GM12878 (cell line): ENCODE results near the gene NKD1. TPM values are rescaled to one million over a fixed set of nuclear protein-coding genes. Genes with fewer than 3 reads are reported as not detected.
A peak's percentile ranks its signal among the peaks of the same experiment; 100 is the strongest.

Source experiments
- ATAC-seq: fragments of 200-7000 bp; cut with Tn5 transposase; 3 replicates; pipeline ENCODE4 v1.9.1; 2020; ENCODE audit warnings: mild to moderate bottlenecking, moderate library complexity
- BruUV-seq: library from RNA; stranded (reverse); fragments of 400-500 nt; replicated peaks from 2 replicates; lab custom pipeline; 2021; lab: Mats Ljungman, UMichigan
- CTCF ChIA-PET: fragments of 300-600 bp; sonication (Branson Sonifier 250); formaldehyde crosslinking; extraction: SDS; loops from one replicate; lab custom pipeline; 2021; ENCODE audit warnings: inconsistent platforms; lab: Yijun Ruan, JAX
- POLR2A ChIA-PET: fragments of 350-600 bp; formaldehyde crosslinking; extraction: SDS; loops from one replicate; lab custom pipeline; 2021; ENCODE audit warnings: inconsistent platforms; lab: Charles Lee
- RAD21 ChIA-PET: fragments of 300-600 bp; sonication (Branson Sonifier 250); formaldehyde crosslinking; loops from one replicate; lab custom pipeline; 2023; ENCODE audit warnings: antibody characterized with exemption; ENCODE audit not compliant: unreplicated experiment; lab: Charles Lee
- SMC1A ChIA-PET: fragments of 300-600 bp; sonication (Branson Sonifier 250); formaldehyde crosslinking; loops from one replicate; lab custom pipeline; 2023; ENCODE audit not compliant: unreplicated experiment, uncharacterized antibody; lab: Charles Lee
- DNase-seq: peaks from one replicate; pipeline ENCODE4 v3.0.0-alpha.2; 2011; ENCODE audit warnings: low read depth, low spot score
- FAIRE-seq: peaks from 3 replicates; lab custom pipeline; 2011; peaks lifted over from hg19 to GRCh38; lab: Jason Lieb, UNC
- H2AFZ ChIP-seq: 2 replicates; pipeline ENCODE4 v1.6.0; 2011; ENCODE audit warnings: low read depth, low read length, control low read depth; ENCODE audit not compliant: control insufficient read depth
- H3K27ac ChIP-seq: 2 replicates; pipeline ENCODE4 v1.5.1; 2011; ENCODE audit warnings: control low read depth; ENCODE audit not compliant: control insufficient read depth, insufficient read depth
- H3K27me3 ChIP-seq, 2 experiments: replicated peaks in 1 of 2; 2 replicates each; pipeline versions ENCODE4 v1.6.0 to v1.6.1; 2011; ENCODE audit warnings: low read length in 1 of 2; ENCODE audit not compliant: control insufficient read depth in 2 of 2, insufficient read depth in 2 of 2
- H3K36me3 ChIP-seq, 2 experiments: 2 replicates each; pipeline ENCODE4 v1.5.1; 2011; ENCODE audit warnings: low read length in 1 of 2; ENCODE audit not compliant: control insufficient read depth in 2 of 2, insufficient read depth in 2 of 2
- H3K4me1 ChIP-seq: 2 replicates; pipeline ENCODE4 v1.6.1; 2011; ENCODE audit warnings: mild to moderate bottlenecking, low read length, moderate library complexity, mixed read lengths; ENCODE audit not compliant: control insufficient read depth, insufficient read depth
- H3K4me2 ChIP-seq: 2 replicates; pipeline ENCODE4 v1.6.0; 2011; ENCODE audit warnings: control low read depth; ENCODE audit not compliant: control insufficient read depth, insufficient read depth
- H3K4me3 ChIP-seq: fragments of 200-600 bp; sonication (generic); 2 replicates; pipeline ENCODE4 v1.5.1; 2016
- H3K79me2 ChIP-seq: 2 replicates; pipeline ENCODE4 v1.6.0; 2011; ENCODE audit warnings: low read length; ENCODE audit not compliant: control insufficient read depth, insufficient read depth
- H3K9ac ChIP-seq: 2 replicates; pipeline ENCODE4 v1.8.0; 2011; ENCODE audit warnings: low read length, control low read depth, mixed read lengths; ENCODE audit not compliant: control insufficient read depth, insufficient read depth
- H3K9me3 ChIP-seq: replicated peaks from 3 replicates; pipeline ENCODE4 v1.5.1; 2011; ENCODE audit warnings: mild to moderate bottlenecking, low read length; ENCODE audit not compliant: control insufficient read depth, insufficient read depth
- H4K20me1 ChIP-seq: 2 replicates; pipeline ENCODE4 v1.6.0; 2011; ENCODE audit not compliant: control insufficient read depth, insufficient read depth
- CHD2 ChIP-seq: IDR thresholded peaks from 2 replicates; pipeline ENCODE4 v1.6.1; 2011; ENCODE audit warnings: low read depth, low read length, improper control_type of control experiment, borderline replicate concordance
- EED ChIP-seq: sonication (generic); IDR thresholded peaks from 2 replicates; pipeline ENCODE4 v1.6.1; 2016; ENCODE audit warnings: antibody characterized with exemption, low read depth
- EZH2 ChIP-seq: IDR thresholded peaks from 2 replicates; pipeline ENCODE4 v1.6.1; 2012; ENCODE audit warnings: low read depth, mild to moderate bottlenecking, control low read depth, inconsistent platforms, low read length, borderline replicate concordance; ENCODE audit not compliant: control insufficient read depth
- FOXK2 ChIP-seq: fragments of 450-650 bp; IDR thresholded peaks from 2 replicates; pipeline ENCODE4 v1.6.1; 2017; ENCODE audit warnings: mild to moderate bottlenecking, moderate library complexity
- HDGF ChIP-seq: fragments of 450-650 bp; IDR thresholded peaks from 2 replicates; pipeline ENCODE4 v1.6.1; 2016; ENCODE audit warnings: antibody characterized with exemption
- IKZF2 ChIP-seq, 2 experiments: fragments of 450-650 bp; IDR thresholded peaks; 2 replicates each; pipeline ENCODE4 v1.6.1; 2017; ENCODE audit warnings: mild to moderate bottlenecking in 2 of 2, moderate library complexity in 2 of 2
- MXI1 ChIP-seq: fragments of 150-350 bp; IDR thresholded peaks from 2 replicates; pipeline ENCODE4 v1.6.1; 2011; ENCODE audit warnings: low read depth, mild to moderate bottlenecking, inconsistent platforms, low read length, improper control_type of control experiment
- NR2F1 ChIP-seq: fragments of 450-650 bp; conservative IDR thresholded peaks from 2 replicates; pipeline ENCODE4 v1.6.1; 2017; ENCODE audit warnings: mild to moderate bottlenecking
- PAX5 ChIP-seq: IDR thresholded peaks from 2 replicates; pipeline ENCODE4 v1.6.1; 2011; ENCODE audit warnings: low read depth, low read length, borderline replicate concordance
- RAD51 ChIP-seq: fragments of 450-650 bp; IDR thresholded peaks from 2 replicates; pipeline ENCODE4 v1.6.1; 2016; ENCODE audit warnings: moderate library complexity, mild to moderate bottlenecking, inconsistent platforms
- RB1 ChIP-seq: fragments of 450-650 bp; formaldehyde crosslinking; IDR thresholded peaks from 2 replicates; pipeline ENCODE4 v1.6.1; 2017; ENCODE audit warnings: mild to moderate bottlenecking, borderline replicate concordance
- RCOR1 ChIP-seq: conservative IDR thresholded peaks from 2 replicates; pipeline ENCODE4 v1.6.1; 2012; ENCODE audit warnings: low read depth, low read length, improper control_type of control experiment
- YBX1 ChIP-seq: fragments of 450-650 bp; IDR thresholded peaks from 2 replicates; pipeline ENCODE4 v1.6.1; 2016; ENCODE audit warnings: antibody characterized with exemption
- YY1 ChIP-seq: IDR thresholded peaks from 2 replicates; pipeline ENCODE4 v1.6.1; 2011; ENCODE audit warnings: low read depth, mild to moderate bottlenecking, low read length
- ZNF274 ChIP-seq: IDR thresholded peaks from one replicate; pipeline ENCODE4 v1.8.0; 2011; ENCODE audit not compliant: insufficient read length, insufficient read depth
- WGBS: methylation state at CpG from one replicate; pipeline ENCODE4 v1.1.6; 2016; ENCODE audit warnings: low lambda C conversion rate; ENCODE audit not compliant: insufficient replicate concordance, insufficient coverage; ENCODE audit errors: missing lambda C conversion rate; 5-methylcytosine and 5-hydroxymethylcytosine counted together
- in situ Hi-C: fragments of 300-500 bp; cut with MboI; formaldehyde crosslinking; loops from 9 replicates; pipeline ENCODE4 v1.14.3; 2018; ENCODE audit warnings: mixed read lengths
- intact Hi-C: fragments of 100-400 bp; cut with micrococcal nuclease; formaldehyde crosslinking; loops from one replicate; pipeline ENCODE4 v1.14.2; 2022; ENCODE audit not compliant: unreplicated experiment
- polyA plus RNA-seq, 11 experiments: library from polyadenylated mRNA; depleted of rRNA in 4 of 11; unstranded in 6 of 11; stranded (reverse) in 5 of 11; fragments of >200 nt; fragmentation: Nextera tagmentation in 4 of 11; fragmentation: Illumina TruSeq in 1 of 11; extraction: Ambion mirVana in 4 of 11; extraction: Trizol in 1 of 11; gene quantifications; 1 replicate in 1 of 11; 2 replicates in 10 of 11; pipeline versions ENCODE4 v1.2.1 to v1.2.3, GENCODE V29; 2011 to 2016; ENCODE audit warnings: inconsistent platforms in 2 of 11, missing spikeins in 2 of 11, low read depth in 1 of 11
- total RNA-seq, 4 experiments: library from RNA; depleted of rRNA in 3 of 4; stranded (reverse); fragments of >200 nt in 3 of 4; fragmentation: Illumina TruSeq in 1 of 4; extraction: Trizol in 1 of 4; gene quantifications; 2 replicates each; pipeline versions ENCODE4 v1.2.1 to v1.2.3, GENCODE V29; 2013 to 2021
- TF ChIP-seq, protein P1 (sequence below): fragments of 450-650 bp; IDR thresholded peaks from 2 replicates; pipeline ENCODE4 v1.6.1; 2016; ENCODE audit warnings: mild to moderate bottlenecking

Gene NKD1
- total and polyA plus RNA-seq, 10 of the 15 experiments (the other 5 are each of a cell fraction or from before 2014, with no cell fraction given), result under 0.01 to 0.49 (median 0.04) TPM; not detected in 2

DNA sequence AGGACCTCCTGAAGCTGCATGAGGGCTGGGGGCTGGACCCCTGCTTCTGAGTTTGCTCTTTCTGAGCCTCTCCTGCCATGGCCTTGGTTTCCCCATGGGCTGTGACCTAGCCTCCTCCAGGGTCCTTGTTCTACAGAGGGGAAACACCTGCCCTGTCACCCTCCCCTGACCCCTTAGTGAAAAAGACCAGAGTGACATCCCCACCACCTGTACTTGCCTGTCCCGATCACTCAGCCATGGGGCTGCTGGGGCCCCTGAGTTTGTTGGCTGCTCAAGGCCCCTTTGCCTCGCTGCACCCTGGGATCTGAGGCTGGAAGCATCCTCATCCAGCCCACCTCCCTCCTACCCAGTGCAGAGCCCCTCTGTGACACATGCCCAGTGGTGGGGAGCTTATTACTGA, 146.0 kb downstream of the NKD1 start:
- no peaks in the 10 kb centered on the region for H3K9me3 ChIP-seq
- ChIA-PET SMC1A (interaction anchor here (0.6 to 8.3 kb wide), 9 partner anchors 12 to 327 kb away, joined by 3 to 190 read pairs (median 6); partner anchors contain the start of genes CYLD and SNX20), CTCF (interaction anchor here (0.7 to 9.4 kb wide), 8 partner anchors 9 to 112 kb away, joined by 3 to 86 read pairs (median 5); partner anchors contain the start of gene SNX20), POLR2A (interaction anchor here (0.7 to 8.3 kb wide), 6 partner anchors 10 to 429 kb away, joined by 3 to 116 read pairs (median 15); partner anchors contain the start of genes CYLD and SNX20), RAD21 (interaction anchor here (2.0 to 9.9 kb wide), 5 partner anchors 10 to 52 kb away, joined by 4 to 121 read pairs (median 58); partner anchors contain the start of genes CYLD and SNX20)
- H2AFZ ChIP-seq, result no peak overlapping the region
- ATAC-seq (peak; percentile 4; the same call in 2 of the 3 replicates), DNase-seq (no peak), FAIRE-seq (no peak)
- BruUV-seq, result no TSS peak
- TF ChIP-seq MXI1 (no peak), ZNF274 (no peak), NR2F1 (peak; percentile 27; the same call in 1 of the 2 replicates), RB1 (no peak), EZH2 (no peak), YY1 (0 out of 2 replicates have a peak, but pooled peaks have one; percentile 25), RCOR1 (0 out of 2 replicates have a peak, but pooled peaks have one; percentile 40), HDGF (0 out of 2 replicates have a peak, but pooled peaks have one; percentile 43), YBX1 (no peak), IKZF2 (IDR thresholded peaks at IDR 0.05) (no peak), CHD2 (no peak), RAD51 (no peak), FOXK2 (no peak), EED (peak; percentile 21; the same call in 1 of the 2 replicates), PAX5 (no peak)
- TF ChIP-seq, protein P1, sequence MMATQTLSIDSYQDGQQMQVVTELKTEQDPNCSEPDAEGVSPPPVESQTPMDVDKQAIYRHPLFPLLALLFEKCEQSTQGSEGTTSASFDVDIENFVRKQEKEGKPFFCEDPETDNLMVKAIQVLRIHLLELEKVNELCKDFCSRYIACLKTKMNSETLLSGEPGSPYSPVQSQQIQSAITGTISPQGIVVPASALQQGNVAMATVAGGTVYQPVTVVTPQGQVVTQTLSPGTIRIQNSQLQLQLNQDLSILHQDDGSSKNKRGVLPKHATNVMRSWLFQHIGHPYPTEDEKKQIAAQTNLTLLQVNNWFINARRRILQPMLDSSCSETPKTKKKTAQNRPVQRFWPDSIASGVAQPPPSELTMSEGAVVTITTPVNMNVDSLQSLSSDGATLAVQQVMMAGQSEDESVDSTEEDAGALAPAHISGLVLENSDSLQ, result peak; percentile 51; the same call in 1 of the 2 replicates
- H4K20me1 ChIP-seq, result no peaks in the 10 kb centered on the region
- 18% methylated on average over 2 of the region's 2 CpGs for WGBS
- peak overlapping the region; percentile 78 for H3K27ac ChIP-seq
- peak overlapping the region; percentile 74 for H3K9ac ChIP-seq
- no peaks in the 10 kb centered on the region for H3K27me3 ChIP-seq
- H3K79me2 ChIP-seq, result peaks cover 54% of the 10 kb centered on the region
- intact Hi-C loops (no loop called here), in situ Hi-C loops (no loop called here)
- no peaks in the 10 kb centered on the region for H3K36me3 ChIP-seq
- peak overlapping the region; percentile 100 for H3K4me2 ChIP-seq
- peak overlapping the region; percentile 72 for H3K4me3 ChIP-seq
- peaks cover 59% of the 10 kb centered on the region for H3K4me1 ChIP-seq
